Activated T-cell treated with anti-CD3 and anti-CD28 coated beads, Interleukin-2, amount 50 U/mL, for 4 hours (primary cell): ENCODE measurements around the gene CCDC27. TPM values are rescaled to one million over a fixed set of nuclear protein-coding genes. Genes with fewer than 3 reads are reported as not detected.
"Not testable (repeated sequence)": the region's sequence is repeated elsewhere in the genome, so short reads cannot be mapped to it uniquely, and the experiment has no call there.

ENCODE experiments used
- ATAC-seq, 2 donors: fragments of 200-7000 bp; cut with Tn5 transposase; one replicate each; pipeline ENCODE4 v1.10.0; 2021
- DNase-seq: peaks from one replicate; pipeline ENCODE4 v3.0.0-alpha.2; 2020
- H3K27me3 Mint-ChIP-seq: one replicate; pipeline ENCODE4 v1.8.0; 2021; ENCODE audit warnings: low read depth, mixed read lengths
- H3K36me3 Mint-ChIP-seq: one replicate; pipeline ENCODE4 v1.8.0; 2022; ENCODE audit warnings: mixed read lengths; ENCODE audit not compliant: insufficient read depth
- H3K4me1 Mint-ChIP-seq: one replicate; pipeline ENCODE4 v1.8.0; 2021; ENCODE audit warnings: low read depth, mixed read lengths
- H3K4me3 Mint-ChIP-seq: one replicate; pipeline ENCODE4 v1.8.0; 2021; ENCODE audit warnings: mild to moderate bottlenecking, moderate library complexity, mixed read lengths
- H3K9me3 Mint-ChIP-seq: one replicate; pipeline ENCODE4 v1.8.0; 2021; ENCODE audit warnings: mixed read lengths
- total RNA-seq, 3 donors: library from RNA; stranded (reverse); gene quantifications; one replicate each; pipeline ENCODE4 v1.2.1, GENCODE V29; 2021

CCDC27 gene
- total RNA-seq, 3 donors from 2014 or later = not detected

DNA sequence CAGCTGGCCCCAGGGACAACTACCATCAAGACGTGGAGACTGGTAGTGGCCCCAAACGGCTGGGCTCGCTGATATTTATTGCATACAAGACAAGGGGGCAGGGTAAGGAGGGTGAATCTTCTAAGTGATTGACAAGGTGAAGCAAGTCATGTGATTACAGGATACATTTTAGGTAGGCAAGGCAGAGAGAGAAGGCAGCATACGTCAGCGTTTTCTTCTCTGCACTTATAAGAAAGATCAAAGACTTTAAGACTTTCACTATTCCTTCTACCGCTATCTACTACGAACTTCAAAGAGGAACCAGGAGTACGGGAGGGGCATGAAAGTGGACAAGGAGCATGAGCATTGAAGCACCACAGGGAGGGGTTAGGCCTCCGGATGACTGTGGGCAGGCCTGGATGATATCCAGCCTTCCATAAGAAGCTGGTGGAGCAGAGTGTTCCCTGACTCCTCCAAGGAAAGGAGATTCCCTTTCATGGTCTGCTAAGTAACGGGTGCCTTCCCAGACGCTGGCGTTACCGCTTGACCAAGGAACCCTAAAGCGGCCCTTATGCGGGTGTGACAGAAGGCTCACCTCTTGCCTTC, 3.8 kb upstream of the CCDC27 start:
- Mint-ChIP-seq H3K4me1 (peaks cover 25% of the 10 kb centered on the region), H3K4me3 (peak overlapping the region; percentile 29)
- H3K36me3 Mint-ChIP-seq, DNase-seq, H3K27me3 Mint-ChIP-seq, ATAC-seq, H3K9me3 Mint-ChIP-seq: not testable (repeated sequence)

DNA sequence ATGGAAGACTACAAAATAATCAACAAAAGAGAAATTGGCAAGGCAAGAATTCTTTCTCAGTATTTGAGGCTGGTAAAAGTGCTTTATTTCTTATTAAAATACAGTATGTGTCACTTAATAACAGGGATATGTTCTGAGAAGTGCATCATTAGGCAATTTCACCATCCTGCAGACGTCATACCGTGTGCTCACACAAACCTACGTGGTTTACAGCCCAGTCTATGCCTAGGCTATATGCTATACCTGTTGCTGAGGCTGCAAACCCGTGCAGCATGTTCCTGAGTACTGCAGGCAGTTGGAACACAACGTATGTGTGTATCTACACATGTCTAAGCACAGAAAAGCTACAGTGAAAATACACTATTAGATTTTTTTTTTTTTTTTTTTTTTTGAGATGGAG, 2.7 kb upstream of the CCDC27 start:
- Mint-ChIP-seq H3K4me1 (peaks cover 25% of the 10 kb centered on the region), H3K27me3 (no peaks in the 10 kb centered on the region), H3K9me3 (no peaks in the 10 kb centered on the region), H3K4me3 (no peak overlapping the region), H3K36me3 (no peaks in the 10 kb centered on the region)
- DNase-seq (no peak), ATAC-seq (no peak)

DNA sequence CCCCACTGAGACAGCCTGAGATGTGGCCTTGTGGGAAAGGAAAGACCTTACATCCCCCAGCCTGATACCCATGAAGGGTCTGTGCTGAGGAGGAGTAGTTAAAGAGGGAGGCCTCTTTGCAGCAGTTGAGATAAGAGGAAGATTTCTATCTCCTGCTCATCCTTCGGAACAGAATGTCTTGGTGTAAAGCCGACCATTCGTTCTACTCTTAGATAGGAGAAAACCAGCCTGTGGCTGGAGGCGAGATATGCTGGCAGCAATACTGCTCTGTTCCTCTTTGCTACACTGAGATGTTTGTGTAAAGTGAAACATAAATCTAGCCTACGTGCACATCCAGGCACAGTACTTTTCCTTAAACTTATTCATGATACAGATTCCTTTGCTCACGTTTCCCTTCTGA, 1.5 kb upstream of the CCDC27 start:
- ATAC-seq = no peak
- Mint-ChIP-seq H3K4me1 (peaks cover 18% of the 10 kb centered on the region), H3K36me3 (no peaks in the 10 kb centered on the region), H3K9me3 (no peaks in the 10 kb centered on the region), H3K27me3 (no peaks in the 10 kb centered on the region), H3K4me3 (no peak overlapping the region)
- no peak for DNase-seq

DNA sequence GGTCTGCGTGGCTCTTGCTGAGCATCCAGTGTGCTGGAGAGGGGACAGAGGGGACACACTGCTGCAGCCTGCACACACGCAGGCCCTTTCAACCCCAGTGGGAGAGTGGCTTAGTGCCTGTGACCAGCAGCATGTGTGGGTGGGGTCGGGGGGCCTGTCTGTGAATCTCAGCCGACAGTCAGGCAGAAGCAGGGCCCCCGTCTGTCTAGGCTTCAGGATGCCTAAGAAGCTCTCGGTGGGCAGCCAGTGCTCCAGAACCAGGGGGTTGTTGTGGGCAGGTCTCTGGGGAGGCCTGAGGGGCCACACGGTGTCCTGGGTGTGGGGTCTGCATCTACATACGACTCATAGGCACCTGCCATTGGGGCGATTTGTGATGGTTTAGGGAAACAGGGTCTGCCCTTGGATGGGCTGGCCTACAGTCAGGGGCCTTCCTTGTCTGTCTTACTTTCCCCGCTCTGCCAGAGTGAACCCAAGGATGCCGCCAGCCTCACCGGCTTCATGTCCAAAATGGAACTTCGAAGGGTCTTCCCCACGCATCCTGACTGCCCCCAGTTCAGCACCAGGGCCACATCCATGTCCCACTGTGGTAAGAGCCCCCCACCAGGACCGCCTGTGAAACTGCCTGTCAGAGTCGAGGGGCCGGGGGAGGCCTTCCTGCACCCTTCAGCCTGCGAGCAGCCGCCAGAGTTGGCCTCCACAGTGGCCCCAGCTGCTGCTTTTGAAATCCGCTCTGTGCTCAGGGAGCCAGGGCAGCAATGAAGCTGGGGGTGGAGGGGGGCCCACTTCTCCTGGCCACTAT, 1.6 kb downstream of the CCDC27 start:
- H3K9me3 Mint-ChIP-seq = no peaks in the 10 kb centered on the region
- ATAC-seq (no peak), DNase-seq (no peak)
- no peak overlapping the region for H3K4me3 Mint-ChIP-seq
- peaks cover 8% of the 10 kb centered on the region for H3K27me3 Mint-ChIP-seq
- H3K4me1 Mint-ChIP-seq = no peaks in the 10 kb centered on the region
- H3K36me3 Mint-ChIP-seq = no peaks in the 10 kb centered on the region

DNA sequence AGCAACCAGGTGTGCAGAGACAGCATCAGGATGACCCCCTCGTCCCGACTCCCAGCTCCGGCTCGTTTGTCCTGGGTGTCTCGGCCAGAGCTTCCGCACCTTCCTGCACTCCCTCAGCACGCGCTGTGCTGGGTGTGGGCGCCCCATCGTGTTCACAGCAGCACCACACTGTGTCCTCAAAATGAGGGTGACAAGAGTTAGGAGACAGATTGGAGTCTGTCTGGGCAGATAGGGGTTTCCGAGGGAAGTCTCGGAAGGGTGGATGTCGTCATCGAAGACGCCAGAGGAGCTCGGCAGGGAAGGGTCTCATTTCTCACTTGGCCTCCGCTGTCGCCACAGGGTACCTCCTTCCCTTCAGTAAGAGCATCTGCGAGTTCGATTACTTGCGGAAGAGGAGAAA, 4.1 kb downstream of the CCDC27 start:
- no peak for ATAC-seq
- H3K9me3 Mint-ChIP-seq = peaks cover 3% of the 10 kb centered on the region
- H3K36me3 Mint-ChIP-seq = no peaks in the 10 kb centered on the region
- H3K4me3 Mint-ChIP-seq = no peak overlapping the region
- H3K4me1 Mint-ChIP-seq = no peaks in the 10 kb centered on the region
- DNase-seq = no peak
- H3K27me3 Mint-ChIP-seq = peaks cover 21% of the 10 kb centered on the region

DNA sequence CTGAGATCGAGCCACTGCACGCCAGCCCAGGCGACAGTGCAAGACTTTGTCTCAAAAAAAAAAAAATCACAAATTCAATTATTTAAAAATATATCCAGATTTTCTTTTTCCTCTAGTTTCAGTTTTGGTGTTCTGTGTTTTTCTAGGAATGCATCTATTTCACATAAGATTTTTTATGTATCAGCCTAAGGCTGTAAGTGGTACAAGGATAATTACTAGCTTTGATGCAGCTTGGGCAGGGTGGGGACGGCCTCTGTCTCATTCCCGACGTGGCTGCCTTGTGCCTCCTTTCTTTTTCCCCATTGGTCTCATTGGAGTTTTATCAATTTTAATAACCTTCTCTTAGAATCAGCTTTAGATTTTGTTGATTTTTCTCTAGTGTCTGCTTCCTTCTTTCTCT, 6.9 kb downstream of the CCDC27 start:
- Mint-ChIP-seq H3K9me3 (peaks cover 3% of the 10 kb centered on the region), H3K4me3 (no peak overlapping the region), H3K36me3 (no peaks in the 10 kb centered on the region), H3K4me1 (no peaks in the 10 kb centered on the region), H3K27me3 (peaks cover 22% of the 10 kb centered on the region)
- ATAC-seq (no peak), DNase-seq (no peak)

DNA sequence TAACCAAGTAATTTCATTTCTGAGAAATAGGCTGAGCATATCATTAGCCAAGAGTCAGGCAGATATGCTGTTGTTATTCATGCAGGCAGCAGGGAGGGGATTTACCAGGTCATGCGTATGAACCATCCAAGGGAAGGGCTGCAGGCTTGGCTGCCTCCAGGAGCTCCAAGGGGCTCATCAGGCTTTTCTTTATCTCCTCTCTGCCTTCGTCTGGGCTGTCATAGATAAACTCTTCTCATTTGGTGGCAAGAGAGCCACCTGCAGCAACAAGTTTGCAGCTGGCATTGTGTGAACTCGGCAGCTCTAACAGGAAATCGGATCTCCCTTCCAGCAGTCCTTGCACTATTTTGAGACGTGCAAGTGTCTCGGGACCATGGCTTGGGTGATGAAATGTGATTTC, 7.5 kb downstream of the CCDC27 start:
- no peak for ATAC-seq
- Mint-ChIP-seq H3K4me3 (no peak overlapping the region), H3K4me1 (no peaks in the 10 kb centered on the region), H3K36me3 (no peaks in the 10 kb centered on the region), H3K27me3 (peaks cover 22% of the 10 kb centered on the region), H3K9me3 (peaks cover 3% of the 10 kb centered on the region)
- DNase-seq = no peak

DNA sequence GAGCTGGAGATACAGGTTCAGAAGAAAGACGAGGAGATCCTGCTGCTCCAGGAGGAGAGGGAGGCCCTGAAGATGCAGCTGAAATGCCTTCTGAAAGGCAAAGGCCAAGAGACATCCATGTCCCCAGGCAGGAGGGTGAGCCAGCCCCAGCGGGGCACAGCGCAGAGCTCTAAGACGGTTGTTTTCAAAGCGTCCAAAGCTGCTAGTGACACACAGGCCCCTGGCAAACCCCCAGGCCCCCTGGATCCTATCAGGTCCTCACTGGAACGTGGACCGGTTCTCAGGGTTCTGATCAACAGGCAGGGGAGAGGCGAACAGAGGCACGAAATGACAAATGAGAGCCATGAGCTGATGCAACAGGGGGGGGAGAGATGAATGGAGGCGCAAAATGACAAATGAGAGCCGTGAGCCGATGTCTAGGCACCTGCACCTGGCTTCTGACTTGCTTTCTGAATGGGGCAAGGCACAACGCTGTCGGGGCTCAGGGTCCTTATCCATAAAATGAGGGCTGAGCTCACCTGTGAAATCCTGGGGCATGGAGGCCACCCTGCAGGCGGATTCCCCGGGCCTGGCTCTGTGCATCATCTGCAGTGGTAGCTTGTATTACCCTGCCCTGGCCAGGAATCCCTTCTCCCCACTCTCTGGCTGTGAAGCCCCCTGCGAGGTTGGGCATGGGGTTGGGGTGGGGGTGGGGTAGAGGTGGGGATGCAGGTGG, 9.2 kb downstream of the CCDC27 start:
- Mint-ChIP-seq H3K9me3 (peaks cover 3% of the 10 kb centered on the region), H3K4me3 (no peak overlapping the region), H3K4me1 (no peaks in the 10 kb centered on the region), H3K27me3 (peaks cover 20% of the 10 kb centered on the region), H3K36me3 (no peaks in the 10 kb centered on the region)
- ATAC-seq = no peak
- DNase-seq = no peak

DNA sequence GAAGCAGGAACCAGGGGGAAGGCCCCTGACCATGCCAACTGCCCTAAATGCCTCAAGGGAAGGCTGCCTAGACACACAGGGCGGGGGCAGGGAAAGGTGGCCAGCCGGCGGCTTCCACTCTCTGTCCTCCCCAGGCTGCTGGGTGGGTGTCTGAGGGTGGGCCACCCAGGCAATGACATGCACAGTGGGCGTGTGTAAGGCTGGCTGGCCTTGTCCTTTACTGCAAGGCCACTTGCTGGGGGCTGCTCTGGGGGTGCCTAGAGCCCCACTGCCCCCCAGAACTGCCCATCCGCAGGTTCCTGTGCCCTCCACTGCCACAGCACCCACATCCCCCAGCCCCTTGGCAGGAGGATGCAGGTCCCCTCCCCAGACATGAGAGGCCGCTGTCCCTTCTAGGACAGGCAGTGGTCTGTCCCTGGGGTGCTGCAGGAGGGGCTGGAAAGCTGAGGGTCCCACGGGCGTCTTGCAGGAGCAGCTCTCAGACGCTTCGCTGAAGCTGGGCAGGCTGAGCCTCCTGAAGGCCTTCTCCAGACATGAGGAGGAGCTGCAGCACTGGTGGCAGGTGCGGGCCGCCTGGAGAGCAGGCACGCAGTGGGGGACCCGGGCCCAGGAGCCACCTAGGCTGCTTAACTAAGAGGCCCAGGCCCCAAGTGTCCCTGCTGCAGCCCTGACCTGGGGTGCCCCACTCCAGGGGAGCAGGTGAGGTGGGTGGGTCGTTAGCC, 10.1 kb downstream of the CCDC27 start:
- ATAC-seq (no peak), DNase-seq (no peak)
- Mint-ChIP-seq H3K9me3 (peaks cover 3% of the 10 kb centered on the region), H3K4me3 (no peak overlapping the region), H3K27me3 (peaks cover 20% of the 10 kb centered on the region), H3K4me1 (no peaks in the 10 kb centered on the region), H3K36me3 (no peaks in the 10 kb centered on the region)

DNA sequence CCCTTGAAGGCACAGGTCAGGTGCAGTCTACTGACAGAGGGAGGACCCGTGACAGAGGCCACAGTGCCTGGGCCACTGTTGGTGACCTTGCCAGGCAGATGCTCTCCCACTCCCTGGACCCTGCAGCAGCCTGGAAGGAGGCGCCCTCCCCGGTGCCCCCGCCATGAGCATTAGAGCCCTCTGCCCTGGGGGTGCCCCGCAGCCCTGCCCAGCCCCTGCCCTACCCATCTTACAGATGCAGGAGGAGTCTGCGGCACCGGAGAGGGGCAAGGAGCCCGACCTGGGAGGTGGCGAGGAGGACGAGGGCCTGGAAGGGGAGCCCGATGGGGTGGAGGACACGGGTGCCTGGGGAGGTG, 10.6 kb downstream of the CCDC27 start:
- no peaks in the 10 kb centered on the region for H3K4me1 Mint-ChIP-seq
- no peak overlapping the region for H3K4me3 Mint-ChIP-seq
- DNase-seq = no peak
- H3K9me3 Mint-ChIP-seq = peaks cover 3% of the 10 kb centered on the region
- H3K36me3 Mint-ChIP-seq = no peaks in the 10 kb centered on the region
- H3K27me3 Mint-ChIP-seq = peaks cover 20% of the 10 kb centered on the region
- no peak for ATAC-seq

DNA sequence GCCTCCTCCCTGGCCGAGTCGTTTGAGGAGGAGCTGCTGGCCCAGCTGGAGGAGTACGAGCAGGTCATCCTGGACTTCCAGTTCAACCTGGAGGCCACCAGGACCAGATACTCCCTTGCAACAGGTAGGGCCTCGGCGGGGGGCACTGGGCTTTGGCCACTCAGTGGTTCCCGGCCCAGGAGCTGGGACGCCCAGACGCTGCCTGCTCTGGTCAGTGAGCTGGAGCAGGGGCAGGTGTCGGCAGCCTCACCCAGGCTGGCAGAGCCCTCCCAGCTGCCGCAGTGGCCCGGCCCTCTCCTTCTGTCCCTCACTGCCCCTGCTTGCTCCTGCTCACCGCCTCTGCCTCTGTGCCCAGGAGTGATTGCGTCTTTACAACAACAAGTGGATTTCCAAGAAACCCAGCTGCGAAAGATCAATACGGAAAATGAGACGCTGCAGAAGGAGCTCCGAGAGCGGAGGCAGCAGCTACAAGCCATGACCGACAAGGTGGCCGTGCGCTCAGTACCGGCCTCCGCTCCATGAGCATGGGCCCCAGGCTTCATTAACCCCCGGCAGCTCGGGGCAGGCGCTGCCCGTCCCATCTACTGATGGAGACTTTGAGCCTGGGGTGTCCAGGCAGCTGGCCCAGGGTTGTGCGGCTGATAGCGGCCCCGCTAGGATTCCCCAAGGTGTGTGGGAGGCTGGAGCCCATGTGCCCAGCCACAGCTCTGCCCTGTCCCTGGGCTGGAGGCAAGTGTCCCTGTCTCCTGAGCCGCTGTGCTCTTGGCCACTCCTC, 11.3 kb downstream of the CCDC27 start:
- no peak overlapping the region for H3K4me3 Mint-ChIP-seq
- peaks cover 19% of the 10 kb centered on the region for H3K27me3 Mint-ChIP-seq
- ATAC-seq = no peak
- no peaks in the 10 kb centered on the region for H3K4me1 Mint-ChIP-seq
- H3K9me3 Mint-ChIP-seq = peaks cover 3% of the 10 kb centered on the region
- no peaks in the 10 kb centered on the region for H3K36me3 Mint-ChIP-seq
- DNase-seq = no peak

DNA sequence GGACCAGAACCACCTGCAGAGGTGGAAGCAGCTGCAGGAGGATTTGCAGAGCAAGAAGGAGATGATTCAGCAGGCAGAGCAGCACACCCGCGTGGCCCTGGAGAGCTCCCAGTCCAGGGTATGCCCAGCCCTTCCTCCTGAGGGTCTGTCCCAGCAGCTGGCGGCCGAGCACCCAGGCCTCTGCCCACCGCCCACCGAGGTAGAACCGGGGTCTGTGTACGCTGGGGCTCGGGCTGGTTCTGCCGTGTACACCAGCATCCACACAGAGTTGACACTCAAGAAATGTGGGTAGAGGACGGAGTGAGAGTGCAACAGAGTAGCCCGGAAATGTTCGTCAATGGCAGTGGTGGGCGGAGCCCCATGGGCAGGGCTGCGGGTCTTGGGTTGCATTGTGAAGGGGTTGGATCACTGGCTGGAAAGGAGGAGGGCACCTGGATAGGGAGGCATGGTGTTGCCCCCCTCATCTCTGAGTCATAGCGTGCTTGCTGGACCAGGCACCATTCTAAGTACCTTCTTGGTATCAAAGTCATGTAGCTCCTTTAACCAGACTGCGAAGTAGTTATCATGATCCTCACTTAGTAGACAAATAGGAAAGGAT, 15.2 kb downstream of the CCDC27 start:
- no peaks in the 10 kb centered on the region for H3K36me3 Mint-ChIP-seq
- DNase-seq (no peak), ATAC-seq (no peak)
- H3K4me1 Mint-ChIP-seq = peaks cover 10% of the 10 kb centered on the region
- H3K27me3 Mint-ChIP-seq = peaks cover 3% of the 10 kb centered on the region
- no peak overlapping the region for H3K4me3 Mint-ChIP-seq
- no peaks in the 10 kb centered on the region for H3K9me3 Mint-ChIP-seq

DNA sequence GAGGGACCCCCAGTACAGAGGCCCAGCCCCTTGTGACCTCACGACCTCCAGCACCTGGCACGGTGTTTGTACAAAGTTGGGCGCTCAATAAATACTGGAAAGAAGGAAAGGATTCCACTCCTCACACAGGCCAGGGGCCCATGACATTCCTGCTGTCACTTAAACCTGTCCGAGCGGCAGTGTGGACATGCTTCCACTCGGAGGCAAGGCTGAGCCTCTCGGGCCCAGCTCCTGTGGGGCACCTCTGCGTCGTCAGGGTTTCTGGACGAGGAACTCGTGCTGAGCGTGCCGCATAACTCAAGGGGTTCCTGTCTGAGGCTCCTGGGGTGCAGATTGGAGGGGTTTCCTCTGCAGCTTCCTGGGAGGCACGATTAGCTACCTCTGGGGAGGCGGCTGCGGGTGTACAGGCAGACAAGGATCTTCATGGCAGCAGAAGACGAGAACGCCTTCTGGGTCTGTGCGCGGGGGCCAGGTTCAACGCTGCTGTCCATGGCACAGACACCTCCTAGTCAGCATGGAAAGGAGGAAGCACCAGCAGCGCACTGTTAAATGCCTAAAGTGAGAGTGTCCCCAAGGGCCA, 16.7 kb downstream of the CCDC27 start:
- Mint-ChIP-seq H3K4me3 (no peak overlapping the region), H3K4me1 (peaks cover 10% of the 10 kb centered on the region), H3K27me3 (peaks cover 3% of the 10 kb centered on the region), H3K36me3 (no peaks in the 10 kb centered on the region), H3K9me3 (no peaks in the 10 kb centered on the region)
- ATAC-seq (no peak), DNase-seq (no peak)
